Left ventricle myocardium inferior (tissue), 1 donor: Measurements from ENCODE around the gene COL11A2. TPM values are rescaled to one million over a fixed set of nuclear protein-coding genes. Genes with fewer than 3 reads are reported as not detected.
"Not testable (repeated sequence)": the region's sequence is repeated elsewhere in the genome, so short reads cannot be mapped to it uniquely, and the experiment has no call there.

Experiments used
- DNase-seq: peaks from one replicate; pipeline ENCODE4 v3.0.0-alpha.2; 2020
- H3K27ac ChIP-seq: fragments of 200-600 bp; replicated peaks from 2 replicates; pipeline ENCODE4 v1.8.0; 2021
- H3K27me3 ChIP-seq: fragments of 200-600 bp; 2 replicates; pipeline ENCODE4 v1.8.0; 2021; ENCODE audit warnings: low read depth
- H3K36me3 ChIP-seq: fragments of 200-600 bp; 2 replicates; pipeline ENCODE4 v1.8.0; 2021
- H3K4me1 ChIP-seq: fragments of 200-600 bp; 2 replicates; pipeline ENCODE4 v1.8.0; 2021
- H3K4me3 ChIP-seq: fragments of 200-600 bp; 2 replicates; pipeline ENCODE4 v1.8.0; 2021; ENCODE audit warnings: mild to moderate bottlenecking, moderate library complexity
- H3K9me3 ChIP-seq: fragments of 200-600 bp; replicated peaks from 2 replicates; pipeline ENCODE4 v1.8.0; 2021
- CTCF ChIP-seq: fragments of 200-600 bp; IDR thresholded peaks from 2 replicates; pipeline ENCODE4 v1.8.0; 2021; ENCODE audit warnings: antibody characterized with exemption, mild to moderate bottlenecking, borderline replicate concordance
- intact Hi-C: fragments of 100-400 bp; cut with micrococcal nuclease; formaldehyde crosslinking; loops from one replicate; pipeline ENCODE4 v1.11.0; 2022
- total RNA-seq: library from RNA; stranded (reverse); fragmentation: NEBNext Ultra II Directional; extraction: Animal tissue kit (Norgen Biotek cat#: 25700); gene quantifications from one replicate; pipeline ENCODE4 v1.2.1, GENCODE V29; 2021
- donor health status: DM: no; HTN: yes; CAD: no; lungs with severe emphysema.

COL11A2 gene
- total RNA-seq, 1 donor from 2014 or later: 1.3 TPM

- Histone ChIP-seq H3K27ac (no peak overlapping the region), H3K9me3 (peaks cover 12% of the 10 kb centered on the region), H3K27me3 (no peaks in the 10 kb centered on the region), H3K4me3 (no peak overlapping the region), H3K4me1 (peaks cover 14% of the 10 kb centered on the region), H3K36me3 (no peaks in the 10 kb centered on the region)
- TF ChIP-seq CTCF: no peak
- DNase-seq: no peak
- intact Hi-C loops: no loop called here
These were observed 35.3 kb downstream of the COL11A2 start for GRCh38 chr6:33156964-33157363.

- no peak overlapping the region for H3K4me3 ChIP-seq
- no peak for TF ChIP-seq CTCF
- H3K27ac ChIP-seq: no peak overlapping the region
- intact Hi-C loops: no loop called here
- peaks cover 10% of the 10 kb centered on the region for H3K4me1 ChIP-seq
- H3K9me3 ChIP-seq: peaks cover 17% of the 10 kb centered on the region
- H3K36me3 ChIP-seq: no peaks in the 10 kb centered on the region
- DNase-seq: no peak
- peaks cover 3% of the 10 kb centered on the region for H3K27me3 ChIP-seq
These were observed 35.7 kb downstream of the COL11A2 start for GRCh38 chr6:33156561-33156960.

- TF ChIP-seq CTCF: no peak
- Histone ChIP-seq H3K27ac (no peak overlapping the region), H3K9me3 (peaks cover 23% of the 10 kb centered on the region), H3K4me3 (no peak overlapping the region), H3K36me3 (no peaks in the 10 kb centered on the region), H3K4me1 (no peaks in the 10 kb centered on the region), H3K27me3 (peaks cover 23% of the 10 kb centered on the region)
- DNase-seq: no peak
- intact Hi-C loops: no loop called here
These were observed 37.9 kb downstream of the COL11A2 start for GRCh38 chr6:33154349-33154748.

- peaks cover 23% of the 10 kb centered on the region for H3K9me3 ChIP-seq
- TF ChIP-seq CTCF: no peak
- H3K36me3 ChIP-seq: no peaks in the 10 kb centered on the region
- DNase-seq: no peak
- intact Hi-C loops: no loop called here
- peaks cover 34% of the 10 kb centered on the region for H3K27me3 ChIP-seq
- H3K4me3 ChIP-seq: no peak overlapping the region
- no peak overlapping the region for H3K27ac ChIP-seq
- no peaks in the 10 kb centered on the region for H3K4me1 ChIP-seq
These were observed 41.2 kb downstream of the COL11A2 start for GRCh38 chr6:33151050-33151449.

GRCh38 chr6:33150560-33150959, 41.7 kb downstream of the COL11A2 start:
- H3K27me3 ChIP-seq: peaks cover 35% of the 10 kb centered on the region
- H3K4me3 ChIP-seq, intact Hi-C loops: not testable (repeated sequence)

GRCh38 chr6:33147807-33148666, 44.2 kb downstream of the COL11A2 start:
- TF ChIP-seq CTCF: peak; percentile 84
- H3K27ac ChIP-seq: no peak overlapping the region
- no peak overlapping the region for H3K4me3 ChIP-seq
- peaks cover 42% of the 10 kb centered on the region for H3K27me3 ChIP-seq
- H3K9me3 ChIP-seq: peaks cover 21% of the 10 kb centered on the region
- intact Hi-C loops: no loop called here
- no peaks in the 10 kb centered on the region for H3K36me3 ChIP-seq
- H3K4me1 ChIP-seq: no peaks in the 10 kb centered on the region
- no peak for DNase-seq

More at GRCh38 chr6:33150560-33150959, 41.7 kb downstream of the COL11A2 start:
- not testable (repeated sequence) for H3K4me1 ChIP-seq, DNase-seq, H3K36me3 ChIP-seq, H3K27ac ChIP-seq
- H3K9me3 ChIP-seq: peaks cover 23% of the 10 kb centered on the region
